COLO668 (cell line): ENCODE results near the gene STRAP.
"Not testable (repeated sequence)": the region's sequence is repeated elsewhere in the genome, so short reads cannot be mapped to it uniquely, and the experiment has no call there.

Experiments used
- DNase-seq: peaks from one replicate; lab custom pipeline; 2025; ENCODE audit not compliant: unreplicated experiment; lab: John Stamatoyannopoulos, UW

Gene STRAP

GRCh38 chr12:15919418-15919817 lies 37.2 kb downstream of the STRAP start:
- no peak for DNase-seq

GRCh38 chr12:15924956-15925355 lies 42.8 kb downstream of the STRAP start:
- DNase-seq: no peak

DNA sequence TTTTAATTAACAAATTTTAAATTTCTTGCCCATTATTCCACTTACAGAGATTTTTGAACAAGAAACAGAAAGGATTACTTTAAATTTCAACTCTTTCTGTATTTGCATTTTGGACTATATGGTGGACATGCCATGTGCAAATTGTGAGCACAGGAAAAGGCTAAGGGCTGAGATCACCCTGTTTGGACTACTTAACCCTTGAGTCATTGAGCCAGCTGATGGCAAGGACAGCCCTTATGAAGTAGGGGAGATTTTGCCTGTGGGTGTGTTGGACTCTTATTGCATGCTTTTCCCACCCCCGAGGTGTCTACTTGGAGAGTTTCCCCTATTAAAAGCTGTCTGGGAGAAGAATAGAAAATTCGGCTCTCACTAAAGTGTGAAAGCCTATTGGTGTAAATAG lies 46.2 kb downstream of the STRAP start:
- DNase-seq: no peak

GRCh38 chr12:15928870-15929571 lies 46.8 kb downstream of the STRAP start:
- DNase-seq: no peak

DNA sequence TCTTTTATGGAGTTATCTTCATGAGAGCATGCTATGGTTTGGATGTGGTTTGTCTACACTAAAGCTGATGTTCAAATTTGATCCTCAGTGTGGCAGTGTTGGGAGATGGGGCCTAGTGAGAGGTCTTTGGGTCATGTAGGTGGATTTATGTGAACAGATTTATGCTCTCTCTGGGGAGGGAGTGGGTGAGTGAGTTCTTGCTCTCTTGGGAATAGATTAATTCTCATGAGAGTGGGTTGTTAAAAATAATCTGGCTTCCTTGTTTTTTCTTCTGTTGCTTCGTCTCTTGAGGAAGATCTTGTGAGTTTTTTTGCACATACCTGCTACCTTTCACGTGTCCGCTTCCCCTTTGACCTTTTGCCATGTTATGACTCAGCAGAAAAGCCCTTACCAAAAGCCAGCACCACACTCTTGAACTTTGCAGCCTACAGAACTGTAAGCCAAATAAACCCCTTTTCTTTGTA lies 49.4 kb downstream of the STRAP start:
- no peak for DNase-seq

- no peak for DNase-seq
Observed at GRCh38 chr12:15932327-15932726, 50.1 kb downstream of the STRAP start.

- DNase-seq: no peak
Observed at GRCh38 chr12:15932971-15933370, 50.8 kb downstream of the STRAP start.

DNA sequence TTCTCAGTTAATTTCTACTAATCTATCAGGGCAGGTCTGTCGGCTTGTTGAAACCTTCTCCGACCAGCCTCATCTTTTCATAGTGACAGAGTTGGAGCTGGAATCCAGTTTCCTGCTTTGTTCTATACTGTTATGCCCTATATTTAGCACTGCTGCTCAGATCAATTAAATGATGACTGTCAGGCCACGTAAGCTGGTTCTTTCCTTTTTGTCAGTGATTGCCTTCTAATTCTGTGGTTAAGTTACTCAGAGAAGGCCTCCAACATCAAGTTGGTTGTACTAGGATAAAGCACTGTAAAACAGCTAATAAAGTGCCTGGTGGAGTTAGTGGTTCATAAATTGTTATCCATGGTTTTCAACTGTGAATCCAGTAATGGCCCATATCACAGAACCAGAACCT lies 51.6 kb downstream of the STRAP start:
- no peak for DNase-seq

DNA sequence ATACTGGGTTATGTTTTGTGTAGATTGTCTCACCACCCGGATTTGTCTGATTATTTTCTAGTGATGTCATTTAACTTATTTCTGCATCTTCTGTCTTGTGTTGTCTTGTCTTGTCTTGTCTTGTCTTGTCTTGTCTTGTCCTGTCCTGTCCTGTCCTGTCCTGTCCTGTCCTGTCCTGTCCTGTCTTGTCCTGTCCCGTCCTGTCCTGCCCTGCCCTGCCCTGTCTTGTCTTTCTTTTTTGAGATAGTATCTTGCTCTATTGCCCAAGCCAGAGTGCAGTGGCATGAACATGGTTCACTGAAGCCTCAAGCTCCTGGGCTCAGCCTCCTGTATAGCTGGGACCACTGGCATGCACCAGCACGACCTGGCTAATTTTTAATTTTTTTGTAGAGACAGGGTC lies 54.6 kb downstream of the STRAP start:
- no peak for DNase-seq

- no peak for DNase-seq
Observed at GRCh38 chr12:15937902-15938301, 55.7 kb downstream of the STRAP start.

- DNase-seq: no peak
Observed at GRCh38 chr12:15939111-15939510, 56.9 kb downstream of the STRAP start.

DNA sequence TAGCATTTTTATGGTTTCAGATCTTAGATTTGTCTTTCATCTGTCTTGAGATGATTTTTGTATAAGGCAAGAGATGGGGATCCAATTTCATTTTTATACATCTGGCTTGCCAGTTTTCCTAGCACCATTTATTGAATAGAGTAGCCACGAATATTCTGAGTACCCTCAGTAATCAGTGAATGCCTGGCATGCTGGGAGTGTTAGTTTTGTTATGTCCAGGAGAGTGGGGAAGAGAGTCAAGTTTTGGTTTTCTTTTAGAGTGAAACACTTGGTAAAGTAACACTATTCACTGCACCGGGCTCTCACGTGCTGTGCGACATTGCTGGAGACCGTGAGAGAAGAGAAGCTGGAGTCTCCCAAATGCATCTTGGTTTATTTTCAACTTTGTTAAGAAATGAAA lies 60.3 kb downstream of the STRAP start:
- DNase-seq: no peak

- DNase-seq: not testable (repeated sequence)
Observed at GRCh38 chr12:15943519-15943918, 61.3 kb downstream of the STRAP start.

GRCh38 chr12:15948461-15948860 lies 66.3 kb downstream of the STRAP start:
- not testable (repeated sequence) for DNase-seq
